ENCODE measurements around the gene DYNC1I1.
"Not testable (repeated sequence)": the region's sequence is repeated elsewhere in the genome, so short reads cannot be mapped to it uniquely, and the experiment has no call there.

DYNC1I1 gene

GRCh38 chr7:95910341-95910740 lies 138.0 kb downstream of the DYNC1I1 start:
- peak in 2 of 3 experiments; percentile 36 to 66 for DNase-seq

GRCh38 chr7:95915731-95916130 lies 143.4 kb downstream of the DYNC1I1 start:
- DNase-seq = peak in 2 of 3 experiments; percentile 66 to 90

- DNase-seq = peak; percentile 92 to 98 (median 94)
These were observed 144.4 kb downstream of the DYNC1I1 start for GRCh38 chr7:95916573-95917297.

DNA sequence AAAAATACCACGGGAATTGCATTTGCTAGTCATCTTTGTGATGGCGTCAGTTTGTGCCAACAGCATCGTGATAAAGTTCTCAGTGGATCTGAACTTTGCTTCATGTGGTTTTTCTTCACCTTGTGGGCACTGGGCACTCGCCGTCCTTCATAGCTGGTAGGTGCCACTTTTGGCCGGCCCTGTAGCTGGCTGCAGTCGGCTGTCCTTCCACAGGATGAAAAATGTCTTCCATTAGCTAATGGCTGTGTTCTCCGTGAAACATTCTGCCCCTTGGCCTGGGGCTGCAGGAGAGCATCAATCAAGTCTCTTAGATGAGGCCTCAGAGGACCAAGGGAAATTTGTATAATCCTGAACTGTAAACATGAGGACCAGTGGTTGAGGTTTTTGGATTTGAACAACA lies 145.3 kb downstream of the DYNC1I1 start:
- peak in 2 of 3 experiments; percentile 68 to 83 for DNase-seq

DNA sequence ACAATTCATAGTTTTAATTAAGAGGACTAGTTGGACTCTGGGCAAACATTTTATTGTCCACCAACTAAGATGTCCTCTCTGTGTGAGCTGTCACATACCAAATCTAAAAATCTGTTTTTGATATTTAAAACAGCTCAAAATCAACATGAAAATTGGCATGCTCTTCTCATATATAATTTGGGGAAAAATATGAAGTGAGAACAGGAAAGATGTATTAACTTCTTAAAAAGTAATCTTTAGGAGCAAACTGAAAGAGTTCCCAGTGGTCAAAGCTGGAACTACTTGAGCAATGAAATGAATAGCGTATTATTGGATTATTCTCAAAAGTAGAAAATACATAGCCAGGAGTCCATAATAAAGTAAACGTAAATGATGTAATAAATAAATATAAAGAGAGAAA lies 147.2 kb downstream of the DYNC1I1 start:
- peak in 1 of 3 experiments; percentile 52 for DNase-seq

GRCh38 chr7:95921543-95921942 lies 149.2 kb downstream of the DYNC1I1 start:
- no peak for DNase-seq

GRCh38 chr7:95922191-95922590 lies 149.8 kb downstream of the DYNC1I1 start:
- DNase-seq = no peak

GRCh38 chr7:95925236-95925635 lies 152.9 kb downstream of the DYNC1I1 start:
- peak; percentile 45 to 87 (median 62) for DNase-seq

DNA sequence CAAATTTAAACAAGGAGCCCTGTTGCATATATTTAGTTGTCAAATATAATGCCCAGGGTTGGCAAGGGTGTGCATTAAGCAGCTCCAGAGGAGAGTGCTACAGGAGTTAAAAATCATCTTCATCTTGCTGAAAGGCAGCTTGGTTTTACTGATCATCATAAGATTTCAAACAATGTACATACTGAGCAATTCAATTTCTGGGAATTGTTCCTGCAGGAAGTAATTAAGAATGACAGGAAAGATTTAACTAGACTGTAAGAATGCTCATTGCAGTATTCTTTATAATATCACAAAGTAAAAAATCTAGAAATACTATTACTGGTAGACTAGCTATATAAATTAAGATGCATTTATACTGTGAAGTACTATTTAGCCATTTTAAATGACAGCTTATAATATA lies 153.6 kb downstream of the DYNC1I1 start:
- peak in 2 of 3 experiments; percentile 20 to 63 for DNase-seq

- DNase-seq = peak in 2 of 3 experiments; percentile 45 to 66
These were observed 155.4 kb downstream of the DYNC1I1 start for GRCh38 chr7:95927756-95928155.

- DNase-seq = peak in 2 of 3 experiments; percentile 16 to 54
These were observed 157.4 kb downstream of the DYNC1I1 start for GRCh38 chr7:95929710-95930280.

DNA sequence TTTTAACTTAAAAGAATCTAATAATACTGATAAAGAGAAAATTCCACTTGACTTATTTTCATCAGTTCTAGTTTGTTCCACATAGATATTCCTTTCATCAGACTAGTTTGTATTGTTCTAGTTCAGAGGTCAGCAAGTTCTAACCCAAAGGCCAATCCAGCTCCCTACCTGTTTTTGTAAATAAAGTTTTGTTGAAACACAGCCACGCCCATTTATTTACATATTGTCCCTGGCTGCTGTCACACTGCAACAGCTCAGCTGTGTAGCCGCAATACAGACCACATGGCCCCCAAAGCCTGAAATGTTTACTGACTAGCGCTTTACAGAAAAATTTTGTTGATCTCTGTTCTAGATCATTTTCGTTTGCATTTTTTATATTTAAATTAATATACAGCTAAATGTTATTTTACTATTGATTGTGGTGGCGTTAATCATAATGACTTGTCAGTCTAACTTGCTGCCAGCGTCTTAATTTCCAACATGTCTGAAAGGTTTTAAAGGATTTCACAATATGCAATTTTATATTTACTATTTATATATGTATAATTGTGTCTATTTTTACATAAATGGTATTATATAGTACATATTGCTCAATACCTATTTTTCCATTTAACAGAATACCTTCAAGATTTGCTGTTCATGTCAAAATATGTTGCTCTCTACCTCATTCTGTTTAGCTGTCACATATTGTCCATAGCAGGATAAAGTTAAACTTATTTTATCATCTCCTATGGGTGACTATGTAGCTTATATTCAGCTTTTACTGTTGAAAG lies 159.3 kb downstream of the DYNC1I1 start:
- no peak for DNase-seq

- DNase-seq = peak; percentile 88 to 99 (median 97)
These were observed 161.3 kb downstream of the DYNC1I1 start for GRCh38 chr7:95933618-95934017.

- DNase-seq = not testable (repeated sequence)
These were observed 172.5 kb downstream of the DYNC1I1 start for GRCh38 chr7:95944867-95945266.

- no peak for DNase-seq
These were observed 178.3 kb downstream of the DYNC1I1 start for GRCh38 chr7:95950698-95951097.

DNA sequence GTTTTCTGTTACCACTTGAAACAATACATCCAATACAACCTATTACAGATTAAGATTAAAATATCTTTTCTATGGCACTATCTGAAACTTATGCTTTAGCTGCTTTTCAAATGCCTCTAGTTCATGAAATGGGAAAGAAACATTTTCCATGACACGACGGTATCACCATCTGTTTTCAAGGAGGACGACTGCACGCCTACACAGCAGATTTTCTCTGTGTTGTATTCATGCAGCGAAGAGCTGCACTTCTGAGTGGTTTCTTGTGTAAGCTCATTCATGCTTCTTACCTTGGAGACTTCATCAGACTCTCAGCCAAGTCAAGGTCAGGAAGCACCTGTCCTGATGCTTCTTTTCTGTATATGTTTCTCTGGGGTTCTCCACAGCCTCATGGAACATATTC lies 179.2 kb downstream of the DYNC1I1 start:
- DNase-seq = peak in 1 of 3 experiments; percentile 76

DNA sequence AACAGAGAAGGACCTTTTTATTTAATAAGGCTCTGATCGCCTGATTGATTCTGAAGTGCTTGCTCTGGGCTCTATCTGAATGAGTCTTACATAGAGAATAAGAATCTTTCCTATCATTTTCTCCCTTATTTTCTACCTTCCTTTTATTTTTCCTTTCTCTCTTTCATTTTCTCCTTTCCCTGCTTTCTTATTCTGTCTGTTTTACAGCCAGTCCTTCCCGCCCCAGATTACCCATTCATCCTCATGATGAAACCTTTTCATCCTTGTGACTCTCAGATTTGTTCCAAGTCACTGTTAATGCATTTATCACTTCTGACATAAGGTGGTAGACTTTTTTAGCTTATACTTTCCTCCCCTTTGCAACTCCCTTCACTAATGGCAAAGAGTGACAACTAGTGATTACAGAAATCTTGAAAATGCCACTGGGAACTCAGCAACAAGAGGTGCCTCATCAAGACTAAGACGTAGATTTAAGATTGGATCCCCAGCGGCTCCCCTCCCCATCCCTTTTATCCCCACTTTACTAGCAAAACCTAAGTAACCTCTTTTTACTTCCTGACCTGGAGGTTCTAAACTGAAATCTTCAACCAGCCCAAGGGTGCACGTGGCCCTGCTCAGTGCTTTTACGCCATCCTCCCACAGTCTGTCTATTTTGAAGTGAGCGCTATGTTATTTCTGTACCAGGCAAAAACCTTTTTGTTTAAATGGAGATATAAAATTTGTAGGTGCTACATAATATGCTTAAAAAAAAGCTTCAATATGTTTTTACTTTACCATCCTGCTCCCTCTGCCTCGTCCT lies 179.8 kb downstream of the DYNC1I1 start:
- DNase-seq = no peak

GRCh38 chr7:95952851-95953250 lies 180.5 kb downstream of the DYNC1I1 start:
- DNase-seq = no peak

DNA sequence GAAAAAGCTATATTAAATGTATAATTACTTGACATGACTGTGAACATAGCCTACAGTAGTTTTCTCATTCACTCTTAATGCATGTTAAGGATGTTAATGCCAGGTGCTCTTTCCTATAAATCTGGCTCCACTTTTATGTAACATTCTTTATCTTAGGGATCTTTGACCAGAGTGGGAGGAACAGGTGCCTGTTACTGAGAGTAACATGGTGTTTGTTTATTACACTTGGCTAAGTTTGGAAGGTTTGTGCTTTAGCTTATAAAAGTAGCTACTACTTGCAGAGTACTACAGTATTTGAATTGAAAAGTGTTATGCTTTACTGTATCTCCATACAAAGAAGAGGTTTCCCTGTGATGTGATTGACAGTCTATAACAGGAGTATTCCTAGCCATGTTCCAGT lies 183.4 kb downstream of the DYNC1I1 start:
- DNase-seq = no peak

- no peak for DNase-seq
These were observed 185.2 kb downstream of the DYNC1I1 start for GRCh38 chr7:95957510-95957909.

DNA sequence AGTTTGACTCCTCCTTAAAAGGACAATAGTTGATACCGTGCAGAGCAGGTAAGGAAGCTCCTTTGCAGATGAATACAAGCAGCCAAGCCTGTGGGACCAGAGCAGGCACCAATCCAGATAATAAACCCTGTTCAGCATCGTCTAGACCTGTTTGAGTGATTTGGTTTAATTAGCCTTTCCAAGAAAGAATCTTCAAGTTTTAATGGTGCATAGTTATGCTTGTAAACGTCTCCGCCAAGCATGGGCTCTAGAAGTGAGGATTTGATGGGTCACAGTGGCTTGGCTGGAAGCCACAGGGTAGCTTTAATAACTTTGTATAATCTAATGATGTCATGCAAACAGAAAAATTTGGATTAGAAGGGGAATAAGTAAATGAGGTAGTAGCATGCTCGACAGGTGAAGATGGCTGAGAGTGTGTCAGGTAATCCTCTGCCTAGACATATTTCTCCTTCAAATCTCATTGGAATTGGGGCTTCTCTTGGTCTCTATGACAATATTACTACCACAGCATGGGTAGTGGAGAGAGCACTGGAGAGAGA lies 188.4 kb downstream of the DYNC1I1 start:
- DNase-seq = peak in 1 of 3 experiments; percentile 80

GRCh38 chr7:95963446-95963990 lies 191.2 kb downstream of the DYNC1I1 start:
- DNase-seq = no peak
